IMR-90 (cell line): ENCODE data around the gene CENPP. TPM values are rescaled to one million over a fixed set of nuclear protein-coding genes. Genes with fewer than 3 reads are reported as not detected.

Experiments
- ATAC-seq: fragments of 200-7000 bp; cut with Tn5 transposase; 2 replicates; pipeline ENCODE4 v1.9.1; 2020; ENCODE audit warnings: low read depth, mild to moderate bottlenecking, moderate library complexity
- BruUV-seq: library from RNA; stranded (reverse); fragments of 400-500 nt; replicated peaks from 2 replicates; lab custom pipeline; 2021; lab: Mats Ljungman, UMichigan
- CTCF ChIA-PET: fragments of 300-600 bp; formaldehyde crosslinking; extraction: SDS; loops from one replicate; lab custom pipeline; 2021; ENCODE audit warnings: antibody characterized with exemption; lab: Yijun Ruan, JAX
- POLR2A ChIA-PET: fragments of 300-600 bp; sonication (Branson Sonifier 250); formaldehyde crosslinking; loops from one replicate; lab custom pipeline; 2022; ENCODE audit warnings: antibody characterized with exemption; ENCODE audit not compliant: unreplicated experiment; lab: Charles Lee
- DNase-seq: peaks from one replicate; pipeline ENCODE4 v3.0.0; 2013
- H2AFZ ChIP-seq: replicated peaks from 2 replicates; pipeline ENCODE3; 2013; ENCODE audit warnings: low read length, mild to moderate bottlenecking; ENCODE audit not compliant: poor library complexity
- H2AK5ac ChIP-seq: 2 replicates; pipeline ENCODE4 v1.6.1; 2013; ENCODE audit warnings: low read depth, low read length, inconsistent platforms
- H2AK9ac ChIP-seq: replicated peaks from 2 replicates; pipeline ENCODE3; 2013; ENCODE audit warnings: mild to moderate bottlenecking, low read depth, low read length, moderate library complexity; ENCODE audit not compliant: poor library complexity
- H2BK120ac ChIP-seq: 2 replicates; pipeline ENCODE4 v1.6.1; 2013; ENCODE audit warnings: low read depth, low read length, inconsistent platforms
- H2BK15ac ChIP-seq: 3 replicates; pipeline ENCODE4 v1.6.1; 2013; ENCODE audit warnings: low read depth, low read length, inconsistent platforms
- H2BK20ac ChIP-seq: 2 replicates; pipeline ENCODE4 v1.6.1; 2013; ENCODE audit warnings: low read depth, mild to moderate bottlenecking, inconsistent platforms, low read length, moderate library complexity
- H2BK5ac ChIP-seq: 2 replicates; pipeline ENCODE4 v1.6.1; 2013; ENCODE audit warnings: mild to moderate bottlenecking, low read depth, low read length, inconsistent platforms; ENCODE audit not compliant: poor library complexity, severe bottlenecking
- H3K14ac ChIP-seq: replicated peaks from 2 replicates; pipeline ENCODE4 v1.6.1; 2013; ENCODE audit warnings: low read depth, low read length, inconsistent platforms
- H3K18ac ChIP-seq: 2 replicates; pipeline ENCODE4 v1.6.1; 2013; ENCODE audit warnings: low read depth, low read length, control low read depth
- H3K23ac ChIP-seq: 2 replicates; pipeline ENCODE4 v1.6.1; 2013; ENCODE audit warnings: low read depth, low read length, inconsistent platforms
- H3K27ac ChIP-seq: 2 replicates; pipeline ENCODE4 v1.5.1; 2013; ENCODE audit warnings: mild to moderate bottlenecking, control low read depth, low read length; ENCODE audit not compliant: insufficient read depth
- H3K27me3 ChIP-seq: 2 replicates; pipeline ENCODE4 v1.6.1; 2013; ENCODE audit warnings: low read length; ENCODE audit not compliant: control insufficient read depth, insufficient read depth
- H3K36me3 ChIP-seq: 2 replicates; pipeline ENCODE4 v1.6.1; 2013; ENCODE audit warnings: low read length, mixed read lengths; ENCODE audit not compliant: control insufficient read depth, insufficient read depth
- H3K4ac ChIP-seq: 2 replicates; pipeline ENCODE4 v1.6.1; 2013; ENCODE audit warnings: low read depth, low read length, inconsistent platforms
- H3K4me1 ChIP-seq: 2 replicates; pipeline ENCODE4 v1.6.1; 2013; ENCODE audit warnings: low read length, mixed read lengths; ENCODE audit not compliant: control insufficient read depth, insufficient read depth
- H3K4me2 ChIP-seq: 2 replicates; pipeline ENCODE4 v1.6.1; 2013; ENCODE audit warnings: low read depth, mild to moderate bottlenecking, control low read depth, low read length, moderate library complexity
- H3K4me3 ChIP-seq: 2 replicates; pipeline ENCODE4 v1.5.1; 2013; ENCODE audit warnings: low read depth, mild to moderate bottlenecking, control low read depth, low read length, moderate library complexity; ENCODE audit not compliant: insufficient read depth
- H3K56ac ChIP-seq: 2 replicates; pipeline ENCODE4 v1.6.1; 2013; ENCODE audit warnings: low read length, inconsistent platforms; ENCODE audit not compliant: insufficient read depth; ENCODE audit errors: extremely low read depth
- H3K79me1 ChIP-seq, 2 experiments: 2 replicates each; pipeline ENCODE4 v1.6.1; 2013; ENCODE audit warnings: low read length in 2 of 2, inconsistent platforms in 1 of 2, low read depth in 1 of 2
- H3K9ac ChIP-seq: 2 replicates; pipeline ENCODE4 v1.6.1; 2013; ENCODE audit warnings: low read depth, low read length, control low read depth
- H3K9me1 ChIP-seq: 2 replicates; pipeline ENCODE4 v1.6.1; 2013; ENCODE audit warnings: low read length, inconsistent platforms; ENCODE audit not compliant: insufficient read depth
- H3K9me3 ChIP-seq: 2 replicates; pipeline ENCODE4 v1.6.1; 2013; ENCODE audit warnings: low read length; ENCODE audit not compliant: control insufficient read depth, insufficient read depth
- H4K20me1 ChIP-seq: 2 replicates; pipeline ENCODE4 v1.6.1; 2013; ENCODE audit warnings: low read length, inconsistent platforms; ENCODE audit not compliant: insufficient read depth
- H4K5ac ChIP-seq: 2 replicates; pipeline ENCODE4 v1.6.1; 2013; ENCODE audit warnings: mild to moderate bottlenecking, low read depth, low read length, control low read depth
- H4K8ac ChIP-seq, 2 experiments: 2 replicates each; pipeline ENCODE4 v1.6.1; 2013; ENCODE audit warnings: low read depth in 2 of 2, low read length in 2 of 2, control low read depth in 1 of 2, inconsistent platforms in 1 of 2
- H4K91ac ChIP-seq: 2 replicates; pipeline ENCODE4 v1.6.1; 2013; ENCODE audit warnings: low read depth, low read length, inconsistent platforms; ENCODE audit not compliant: insufficient read depth
- BHLHE40 ChIP-seq: fragments of 150-350 bp; IDR thresholded peaks from 2 replicates; pipeline ENCODE4 v1.6.1; 2016; ENCODE audit warnings: mild to moderate bottlenecking, low read depth, low read length
- CEBPB ChIP-seq: IDR thresholded peaks from 2 replicates; pipeline ENCODE4 v1.6.1; 2012; ENCODE audit warnings: low read depth, low read length, improper control_type of control experiment
- CHD1 ChIP-seq: IDR thresholded peaks from 2 replicates; pipeline ENCODE4 v1.6.1; 2012; ENCODE audit warnings: low read depth, low read length, improper control_type of control experiment
- CTCF ChIP-seq: conservative IDR thresholded peaks from 2 replicates; pipeline ENCODE4 v1.5.1; 2012; ENCODE audit warnings: mild to moderate bottlenecking, low read depth, low read length, improper control_type of control experiment
- FOS ChIP-seq: fragments of 150-350 bp; IDR thresholded peaks from 2 replicates; pipeline ENCODE4 v1.6.1; 2016; ENCODE audit warnings: low read depth, low read length
- MAFK ChIP-seq: IDR thresholded peaks from 2 replicates; pipeline ENCODE4 v1.6.1; 2012; ENCODE audit warnings: low read depth, low read length, improper control_type of control experiment
- MAZ ChIP-seq: IDR thresholded peaks from 2 replicates; pipeline ENCODE4 v1.6.1; 2012; ENCODE audit warnings: low read depth, mild to moderate bottlenecking, low read length, improper control_type of control experiment, moderate library complexity, borderline replicate concordance
- MXI1 ChIP-seq: IDR thresholded peaks from 2 replicates; pipeline ENCODE4 v1.6.1; 2012; ENCODE audit warnings: low read depth, mild to moderate bottlenecking, low read length, moderate library complexity, borderline replicate concordance
- NFE2L2 ChIP-seq: fragments of 150-350 bp; IDR thresholded peaks from 2 replicates; pipeline ENCODE4 v1.6.1; 2016; ENCODE audit warnings: low read depth, mild to moderate bottlenecking, low read length
- POLR2A ChIP-seq: IDR thresholded peaks from 2 replicates; pipeline ENCODE4 v1.6.1; 2012; ENCODE audit warnings: mild to moderate bottlenecking, low read depth, low read length
- RAD21 ChIP-seq: IDR thresholded peaks from 2 replicates; pipeline ENCODE4 v1.6.1; 2012; ENCODE audit warnings: low read length, improper control_type of control experiment
- RCOR1 ChIP-seq: IDR thresholded peaks from 2 replicates; pipeline ENCODE4 v1.6.1; 2012; ENCODE audit warnings: mild to moderate bottlenecking, low read length, improper control_type of control experiment; ENCODE audit not compliant: insufficient replicate concordance
- RFX5 ChIP-seq: IDR thresholded peaks from 2 replicates; pipeline ENCODE4 v1.8.0; 2012; ENCODE audit warnings: low read depth, mild to moderate bottlenecking, low read length, moderate library complexity
- USF2 ChIP-seq: fragments of 150-350 bp; IDR thresholded peaks from 2 replicates; pipeline ENCODE4 v1.6.1; 2017; ENCODE audit warnings: mild to moderate bottlenecking, antibody characterized with exemption, low read length, low read depth
- WGBS, 2 experiments: methylation state at CpG; one replicate each; pipeline versions ENCODE4 v1.1.5 to v1.1.7; 2013; ENCODE audit warnings: missing lambda C conversion rate in 2 of 2; ENCODE audit not compliant: insufficient read length in 1 of 2; ENCODE audit errors: extremely low coverage in 2 of 2; 5-methylcytosine and 5-hydroxymethylcytosine counted together
- dilution Hi-C: fragments of 300-500 bp; cut with HindIII; formaldehyde crosslinking; loops from one replicate; pipeline ENCODE4 v1.14.3; 2018; ENCODE audit warnings: low sequenced_read_pairs; ENCODE audit not compliant: unreplicated experiment
- in situ Hi-C: fragments of 300-500 bp; cut with MboI; formaldehyde crosslinking; loops from 3 replicates; pipeline ENCODE4 v1.14.3; 2019; ENCODE audit warnings: low sequenced_read_pairs, inconsistent platforms, mixed read lengths
- intact Hi-C: fragments of 100-400 bp; cut with micrococcal nuclease; formaldehyde crosslinking; loops from 2 replicates; pipeline ENCODE4 v1.10.0; 2022
- polyA plus RNA-seq, 3 experiments: library from polyadenylated mRNA; depleted of rRNA; stranded (reverse); fragments of >200 nt; gene quantifications; 2 replicates each; pipeline ENCODE4 v1.2.3, GENCODE V29; 2012; ENCODE audit warnings: low replicate concordance in 1 of 3
- total RNA-seq: library from RNA; depleted of rRNA; stranded (reverse); fragments of >200 nt; gene quantifications from 2 replicates; pipeline ENCODE4 v1.2.3, GENCODE V29; 2012

The CENPP gene
- total and polyA plus RNA-seq, 2 of the 4 experiments (the other 2 are of a cell fraction) = 1.4 to 2.0 TPM

DNA sequence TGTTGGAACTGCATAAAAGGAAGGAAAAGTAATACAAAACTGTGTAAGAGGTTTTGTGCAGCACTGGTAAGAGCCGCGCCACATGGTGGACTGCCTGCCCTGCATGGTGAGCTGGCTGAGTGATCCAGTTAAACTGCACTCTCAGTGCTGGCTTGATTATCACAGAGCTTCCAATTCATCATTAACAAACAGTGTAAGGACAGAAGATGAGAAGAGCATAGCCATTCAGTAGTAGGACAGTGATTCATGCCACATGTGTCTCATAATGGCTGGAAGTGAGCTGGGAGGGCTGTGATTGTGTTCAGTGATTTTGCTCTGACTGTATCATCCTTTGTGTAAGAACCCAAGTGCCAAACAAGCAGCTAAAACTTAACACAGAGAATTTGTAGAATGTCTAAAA, 142.5 kb downstream of the CENPP start:
- no peak overlapping the region for H2BK5ac ChIP-seq
- no peak overlapping the region for H3K9ac ChIP-seq
- no peak overlapping the region for H3K4me2 ChIP-seq
- no TSS peak for BruUV-seq
- H2BK20ac ChIP-seq = peak overlapping the region; percentile 28; the same call in 1 of the 2 replicates
- peak overlapping the region; percentile 15; the same call in 1 of the 3 replicates for H2BK15ac ChIP-seq
- in situ Hi-C loops (no loop called here), dilution Hi-C loops (no loop called here), intact Hi-C loops (no loop called here)
- POLR2A ChIA-PET = no interaction called here
- no peak overlapping the region; the same call in 1 of the 2 replicates for H4K91ac ChIP-seq
- peak overlapping the region; percentile 38; the same call in 1 of the 2 replicates for H3K14ac ChIP-seq
- H4K8ac ChIP-seq = no peak overlapping the region
- no peak overlapping the region for H3K4me3 ChIP-seq
- H3K27ac ChIP-seq = no peak overlapping the region
- H3K56ac ChIP-seq = no peak overlapping the region
- H3K9me1 ChIP-seq = peaks cover 11% of the 10 kb centered on the region
- DNase-seq (peak; percentile 66), ATAC-seq (peak; percentile 33)
- H4K20me1 ChIP-seq = no peaks in the 10 kb centered on the region
- no peak overlapping the region for H4K5ac ChIP-seq
- peak overlapping the region; percentile 29; the same call in 1 of the 2 replicates for H3K23ac ChIP-seq
- no peak overlapping the region; the same call in 1 of the 2 replicates for H2AK5ac ChIP-seq
- no peaks in the 10 kb centered on the region for H3K9me3 ChIP-seq
- H3K4me1 ChIP-seq = peaks cover 3% of the 10 kb centered on the region
- 0 out of 2 replicates have a peak overlapping the region, but pooled peaks have one; percentile 1 for H3K4ac ChIP-seq
- no peak overlapping the region for H2AFZ ChIP-seq
- no peak for TF ChIP-seq CTCF
- TF ChIP-seq RFX5 = no peak
- TF ChIP-seq RAD21 = no peak
- TF ChIP-seq FOS = no peak
- TF ChIP-seq MXI1 = no peak
- TF ChIP-seq POLR2A = no peak
- no peak for TF ChIP-seq CEBPB
- TF ChIP-seq CHD1 = no peak
- no peak for TF ChIP-seq RCOR1
- TF ChIP-seq MAZ = no peak
- no peak for TF ChIP-seq BHLHE40
- TF ChIP-seq NFE2L2 = no peak
- TF ChIP-seq USF2 = no peak
- TF ChIP-seq MAFK = no peak
- no CpG with 5 or more reads among the region's 2 CpGs for WGBS, 2 experiments
- no peak overlapping the region for H3K18ac ChIP-seq
- H2BK120ac ChIP-seq = peak overlapping the region; percentile 24; the same call in 1 of the 2 replicates
- no peaks in the 10 kb centered on the region for H3K36me3 ChIP-seq
- CTCF ChIA-PET = no interaction called here
- no peaks in the 10 kb centered on the region for H3K27me3 ChIP-seq
- H3K79me1 ChIP-seq = peaks cover 0 to 4% of the 10 kb centered on the region in 2 experiments; a peak in 1 of 4 replicates
- no peak overlapping the region for H2AK9ac ChIP-seq
